Activated naive CD4-positive, alpha-beta T cell treated with anti-CD3 and anti-CD28 coated beads for 36 hours (primary cell): ENCODE results near the gene NDUFA3. TPM values are rescaled to one million over a fixed set of nuclear protein-coding genes. Genes with fewer than 3 reads are reported as not detected.
"Not testable (repeated sequence)": the region's sequence is repeated elsewhere in the genome, so short reads cannot be mapped to it uniquely, and the experiment has no call there.

ENCODE experiments used
- CTCF ChIA-PET: fragments of 350-600 bp; sonication (Branson Sonifier 250); formaldehyde crosslinking; loops from one replicate; lab custom pipeline; 2021; ENCODE audit warnings: antibody characterized with exemption; lab: Charles Lee
- DNase-seq: peaks from one replicate; pipeline ENCODE4 v3.0.0-alpha.2; 2020
- H3K27ac Mint-ChIP-seq: one replicate; pipeline ENCODE4 v1.8.0; 2021; ENCODE audit warnings: mild to moderate bottlenecking, mixed read lengths
- H3K27me3 Mint-ChIP-seq: one replicate; pipeline ENCODE4 v1.8.0; 2021; ENCODE audit warnings: low read depth, mixed read lengths
- H3K36me3 Mint-ChIP-seq: one replicate; pipeline ENCODE4 v1.8.0; 2021; ENCODE audit warnings: low read depth, mixed read lengths
- H3K4me1 Mint-ChIP-seq: one replicate; pipeline ENCODE4 v1.8.0; 2021; ENCODE audit warnings: low read depth, mixed read lengths
- H3K4me3 Mint-ChIP-seq: one replicate; pipeline ENCODE4 v1.8.0; 2021; ENCODE audit warnings: mild to moderate bottlenecking, moderate library complexity, mixed read lengths
- H3K9me3 Mint-ChIP-seq: one replicate; pipeline ENCODE4 v1.8.0; 2021; ENCODE audit warnings: mixed read lengths
- intact Hi-C: fragments of 100-400 bp; cut with micrococcal nuclease; formaldehyde crosslinking; loops from one replicate; pipeline ENCODE4 v1.15.1; 2023
- total RNA-seq, 2 experiments: library from RNA; stranded (reverse); gene quantifications; one replicate each; pipeline ENCODE4 v1.2.3, GENCODE V29; 2021

The NDUFA3 gene
- total RNA-seq, 2 experiments from 2014 or later: 110 to 120 TPM

- H3K4me3 Mint-ChIP-seq: peak overlapping the region; percentile 64
- H3K4me1 Mint-ChIP-seq, H3K27ac Mint-ChIP-seq, H3K36me3 Mint-ChIP-seq, H3K9me3 Mint-ChIP-seq, intact Hi-C loops: not testable (repeated sequence)
- peaks cover 11% of the 10 kb centered on the region for H3K27me3 Mint-ChIP-seq
- CTCF ChIA-PET: interaction anchor here (1.0 kb wide), 1 partner anchor 14 kb away, joined by 3 read pairs; no protein-coding TSS in a partner anchor
- peak; percentile 56 for DNase-seq
These were observed 6.6 kb upstream of the NDUFA3 start for GRCh38 chr19:54095859-54096616.

DNA sequence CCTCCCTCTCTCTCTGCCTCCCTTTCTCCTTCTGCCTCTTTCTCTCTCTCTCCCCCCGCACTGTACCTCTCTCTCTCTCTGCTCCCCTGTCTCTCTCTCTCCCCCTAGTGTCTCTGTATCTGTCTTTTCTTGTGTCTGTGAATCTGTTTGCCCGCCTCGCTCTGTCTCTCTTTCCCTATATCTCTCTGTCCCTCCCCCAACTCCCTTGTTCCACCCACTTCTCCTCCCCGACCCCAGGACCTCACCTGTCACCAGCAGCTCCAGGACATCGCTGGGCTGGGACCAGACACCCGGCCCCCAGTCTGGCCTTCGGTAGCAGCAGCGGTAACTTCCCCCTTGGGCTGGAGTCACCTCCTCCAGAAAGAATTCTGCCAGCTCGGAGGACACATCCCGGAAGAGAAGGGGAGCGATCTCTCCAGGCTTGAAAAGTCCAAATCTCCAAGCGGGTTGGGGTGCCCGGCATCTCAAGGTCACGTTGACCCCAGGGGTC is 6.0 kb upstream of the NDUFA3 start:
- H3K4me3 Mint-ChIP-seq: peak overlapping the region; percentile 36
- H3K4me1 Mint-ChIP-seq: peaks cover 10% of the 10 kb centered on the region
- CTCF ChIA-PET: interaction anchor here (0.5 kb wide), 1 partner anchor 14 kb away, joined by 4 read pairs; no protein-coding TSS in a partner anchor
- no peaks in the 10 kb centered on the region for H3K9me3 Mint-ChIP-seq
- intact Hi-C loops: no loop called here
- H3K27ac Mint-ChIP-seq: peak overlapping the region; percentile 2
- H3K27me3 Mint-ChIP-seq: peaks cover 11% of the 10 kb centered on the region
- DNase-seq: no peak
- no peaks in the 10 kb centered on the region for H3K36me3 Mint-ChIP-seq

DNA sequence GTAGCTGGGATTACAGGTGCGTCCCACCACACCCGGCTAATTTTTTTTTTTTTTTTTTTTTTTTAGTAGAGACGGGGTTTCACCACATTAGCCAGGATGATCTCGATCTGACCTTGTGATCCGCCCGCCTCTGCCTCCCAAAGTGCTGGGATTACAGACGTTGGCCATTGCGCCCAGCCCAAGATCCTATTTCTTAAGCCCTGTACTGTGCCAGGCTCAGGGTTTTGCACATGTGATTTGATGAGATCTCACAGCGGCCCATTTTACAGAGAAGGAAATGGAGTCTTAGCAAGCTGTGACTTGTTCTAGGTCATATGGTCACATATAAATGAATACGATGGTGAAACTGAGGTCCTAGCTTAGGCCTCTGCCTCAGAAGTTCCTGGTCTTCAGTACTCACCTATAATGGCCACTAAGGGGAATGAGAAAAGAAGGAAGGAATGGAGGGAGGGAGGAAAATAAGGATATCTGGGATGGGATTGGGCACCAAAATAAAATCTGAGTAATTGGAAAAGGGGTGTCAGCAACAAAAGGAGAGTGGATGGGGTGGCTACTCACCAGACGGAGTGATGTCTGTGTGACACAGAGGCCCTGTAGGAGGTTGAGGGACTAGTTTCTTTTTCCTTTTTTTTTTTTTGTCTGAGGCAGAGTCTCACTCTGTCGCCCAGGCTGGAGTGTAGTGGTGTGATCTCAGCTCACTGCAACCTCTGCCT is 3.3 kb upstream of the NDUFA3 start:
- Mint-ChIP-seq H3K4me3 (no peak overlapping the region), H3K4me1 (peaks cover 23% of the 10 kb centered on the region), H3K27me3 (peaks cover 2% of the 10 kb centered on the region), H3K9me3 (no peaks in the 10 kb centered on the region), H3K27ac (no peak overlapping the region), H3K36me3 (no peaks in the 10 kb centered on the region)
- CTCF ChIA-PET: no interaction called here
- no peak for DNase-seq
- intact Hi-C loops: no loop called here

- H3K27me3 Mint-ChIP-seq, DNase-seq, H3K9me3 Mint-ChIP-seq, H3K36me3 Mint-ChIP-seq, CTCF ChIA-PET, H3K4me3 Mint-ChIP-seq, H3K27ac Mint-ChIP-seq: not testable (repeated sequence)
- intact Hi-C loops: loop anchor here (5.0 kb wide), 1 partner anchor 233 kb away; the partner anchor contains the start of gene MYADM
- peaks cover 24% of the 10 kb centered on the region for H3K4me1 Mint-ChIP-seq
These were observed 2.8 kb upstream of the NDUFA3 start for GRCh38 chr19:54099903-54100255.

- CTCF ChIA-PET: no interaction called here
- H3K36me3 Mint-ChIP-seq: peaks cover 2% of the 10 kb centered on the region
- H3K4me1 Mint-ChIP-seq: peaks cover 28% of the 10 kb centered on the region
- DNase-seq: no peak
- intact Hi-C loops: loop anchor here (5.0 kb wide), 1 partner anchor 233 kb away; the partner anchor contains the start of gene MYADM
- no peaks in the 10 kb centered on the region for H3K9me3 Mint-ChIP-seq
- H3K4me3 Mint-ChIP-seq: peak within 1 kb of the TSS; percentile 38
- no peaks in the 10 kb centered on the region for H3K27me3 Mint-ChIP-seq
- H3K27ac Mint-ChIP-seq: peak within 1 kb of the TSS; percentile 37
These were observed 2.1 kb upstream of the NDUFA3 start, which contains the start of gene OSCAR for GRCh38 chr19:54100561-54100960. Gene OSCAR (minus strand): TSS chr19:54100803. CDS start chr19:54100792, 11 bp downstream.

DNA sequence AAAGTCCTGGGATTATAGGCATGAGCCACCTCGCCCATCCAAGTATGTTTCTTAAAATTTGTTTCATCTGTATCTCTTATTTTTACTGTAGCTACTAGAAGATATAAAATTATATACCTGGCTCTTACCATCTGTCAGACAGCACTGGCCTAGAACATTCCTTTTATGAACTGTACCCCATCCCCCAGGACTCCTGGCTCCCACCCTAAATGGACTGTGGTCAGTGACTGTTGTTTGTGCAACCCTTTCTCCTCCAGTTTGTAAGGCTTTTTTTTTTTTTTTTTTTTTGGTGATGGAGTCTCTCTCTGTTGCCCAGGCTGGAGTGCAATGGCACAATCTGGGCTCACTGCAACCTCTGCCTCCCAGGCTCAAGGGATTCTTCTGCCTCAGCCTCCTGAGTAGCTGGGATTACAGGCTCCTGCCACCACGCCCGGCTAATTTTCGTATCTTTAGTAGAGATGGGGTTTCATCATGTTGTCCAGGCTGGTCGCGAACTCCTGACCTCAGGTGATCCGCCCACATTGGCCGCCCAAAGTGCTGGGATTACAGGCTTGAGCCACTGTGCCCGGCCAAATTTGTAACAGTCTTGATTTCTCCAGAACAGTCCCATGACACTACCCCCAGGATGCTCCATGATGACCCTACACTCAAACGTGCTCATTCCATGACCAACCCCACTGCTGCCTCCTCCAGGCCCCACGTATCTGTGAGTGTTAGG is 2.5 kb downstream of the NDUFA3 start:
- CTCF ChIA-PET: no interaction called here
- intact Hi-C loops: loop anchor here (5.0 kb wide), 1 partner anchor 238 kb away; the partner anchor contains the start of gene MYADM
- H3K27ac Mint-ChIP-seq: no peak overlapping the region
- no peak for DNase-seq
- H3K9me3 Mint-ChIP-seq: no peaks in the 10 kb centered on the region
- peaks cover 31% of the 10 kb centered on the region for H3K4me1 Mint-ChIP-seq
- no peaks in the 10 kb centered on the region for H3K27me3 Mint-ChIP-seq
- H3K36me3 Mint-ChIP-seq: peaks cover 17% of the 10 kb centered on the region
- H3K4me3 Mint-ChIP-seq: no peak overlapping the region

- Mint-ChIP-seq H3K27me3 (no peaks in the 10 kb centered on the region), H3K36me3 (peaks cover 23% of the 10 kb centered on the region), H3K4me1 (peaks cover 34% of the 10 kb centered on the region), H3K27ac (no peak overlapping the region), H3K4me3 (no peak overlapping the region), H3K9me3 (no peaks in the 10 kb centered on the region)
- CTCF ChIA-PET: no interaction called here
- intact Hi-C loops: no loop called here
- DNase-seq: no peak
These were observed 3.1 kb downstream of the NDUFA3 start for GRCh38 chr19:54105796-54106195.

DNA sequence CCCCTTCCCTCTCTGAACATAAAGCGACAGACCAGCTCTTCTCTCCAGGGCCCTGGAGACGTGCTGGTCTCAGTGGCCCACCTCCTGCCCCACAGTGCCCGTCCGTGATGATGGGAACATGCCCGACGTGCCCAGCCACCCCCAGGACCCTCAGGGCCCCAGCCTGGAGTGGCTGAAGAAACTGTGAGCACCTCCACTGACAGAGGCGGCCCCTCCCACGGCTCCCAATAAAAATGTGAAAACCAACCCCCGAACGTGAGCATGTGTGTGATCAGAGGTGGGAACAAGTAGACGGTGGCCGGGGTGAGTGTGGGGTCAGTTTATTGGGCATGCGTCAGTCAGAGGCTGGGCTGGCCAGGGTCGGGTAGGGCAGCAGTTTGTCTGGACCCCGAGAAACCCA is 4.1 kb downstream of the NDUFA3 start:
- no peak overlapping the region for H3K4me3 Mint-ChIP-seq
- no peaks in the 10 kb centered on the region for H3K27me3 Mint-ChIP-seq
- H3K4me1 Mint-ChIP-seq: peaks cover 36% of the 10 kb centered on the region
- no peaks in the 10 kb centered on the region for H3K9me3 Mint-ChIP-seq
- intact Hi-C loops: no loop called here
- peaks cover 24% of the 10 kb centered on the region for H3K36me3 Mint-ChIP-seq
- H3K27ac Mint-ChIP-seq: no peak overlapping the region
- DNase-seq: no peak
- CTCF ChIA-PET: no interaction called here

GRCh38 chr19:54107876-54108490 is 5.3 kb downstream of the NDUFA3 start:
- H3K27ac Mint-ChIP-seq: no peak overlapping the region
- peak; percentile 1 for DNase-seq
- peaks cover 27% of the 10 kb centered on the region for H3K36me3 Mint-ChIP-seq
- H3K4me1 Mint-ChIP-seq: peaks cover 30% of the 10 kb centered on the region
- intact Hi-C loops: no loop called here
- H3K27me3 Mint-ChIP-seq: no peaks in the 10 kb centered on the region
- no peak overlapping the region for H3K4me3 Mint-ChIP-seq
- CTCF ChIA-PET: no interaction called here
- no peaks in the 10 kb centered on the region for H3K9me3 Mint-ChIP-seq

DNA sequence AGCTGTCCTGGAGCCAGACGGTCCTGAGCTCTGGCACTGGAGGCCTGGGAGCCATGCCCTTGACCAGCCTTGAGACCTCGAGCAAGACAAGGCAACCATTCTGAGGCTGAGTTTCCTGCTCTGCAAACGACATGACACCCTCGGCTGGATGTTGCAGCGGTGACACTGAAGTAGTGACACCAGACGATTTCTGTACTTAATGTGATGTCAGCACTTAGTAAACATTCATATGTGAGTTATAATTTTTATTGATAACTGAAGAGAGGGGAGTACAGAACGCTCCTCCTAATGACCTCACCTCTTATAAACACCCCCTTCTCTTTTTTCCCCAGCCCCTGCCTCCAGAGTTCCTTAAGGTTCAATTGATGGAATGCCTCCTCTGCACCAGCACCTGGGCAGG is 5.8 kb downstream of the NDUFA3 start:
- Mint-ChIP-seq H3K27me3 (no peaks in the 10 kb centered on the region), H3K36me3 (peaks cover 31% of the 10 kb centered on the region), H3K4me1 (peaks cover 28% of the 10 kb centered on the region), H3K4me3 (no peak overlapping the region), H3K27ac (no peak overlapping the region), H3K9me3 (no peaks in the 10 kb centered on the region)
- intact Hi-C loops: no loop called here
- no peak for DNase-seq
- CTCF ChIA-PET: no interaction called here

DNA sequence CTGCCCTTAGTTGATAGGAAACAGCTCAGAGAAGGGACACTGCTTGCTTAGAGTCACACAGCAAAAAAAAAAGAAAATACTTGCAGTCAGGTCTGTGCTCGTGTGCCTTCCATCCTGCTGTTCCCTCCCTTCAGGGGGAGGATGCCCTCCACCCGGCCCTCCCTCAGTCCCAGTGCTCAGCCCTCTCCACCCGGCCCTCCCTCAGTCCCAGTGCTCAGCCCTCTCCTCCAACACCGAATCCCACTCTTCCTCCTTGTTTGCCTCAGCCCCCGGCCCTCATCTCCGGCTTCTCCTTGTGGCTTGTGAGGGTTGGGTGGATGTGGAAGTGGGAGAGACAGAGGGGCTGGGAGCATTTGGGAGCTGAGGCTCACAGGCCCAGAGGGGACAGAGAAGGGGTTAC is 7.0 kb downstream of the NDUFA3 start:
- DNase-seq: no peak
- H3K27me3 Mint-ChIP-seq: no peaks in the 10 kb centered on the region
- H3K4me3 Mint-ChIP-seq: no peak overlapping the region
- peaks cover 26% of the 10 kb centered on the region for H3K4me1 Mint-ChIP-seq
- no peaks in the 10 kb centered on the region for H3K9me3 Mint-ChIP-seq
- H3K27ac Mint-ChIP-seq: no peak overlapping the region
- peaks cover 37% of the 10 kb centered on the region for H3K36me3 Mint-ChIP-seq
- CTCF ChIA-PET: no interaction called here
- intact Hi-C loops: no loop called here
